MM.1S (cell line): ENCODE results near the gene ACACB.

Experiments
- DNase-seq: peaks from one replicate; pipeline ENCODE4 v3.0.0-alpha.2; 2015
- H2AFZ ChIP-seq: fragments of 300-600 bp; sonication (generic); 2 replicates; pipeline ENCODE4 v1.6.0; 2016; ENCODE audit warnings: antibody characterized with exemption, low read length
- H3F3A ChIP-seq: fragments of 300-600 bp; sonication (generic); 2 replicates; pipeline ENCODE4 v1.6.1; 2016; ENCODE audit warnings: mild to moderate bottlenecking, antibody characterized with exemption, low read length, moderate library complexity, mixed read lengths; ENCODE audit not compliant: insufficient read depth
- H3K27ac ChIP-seq: fragments of 300-600 bp; sonication (generic); 2 replicates; pipeline ENCODE4 v1.5.1; 2016; ENCODE audit warnings: mild to moderate bottlenecking, low read length
- H3K27me3 ChIP-seq: fragments of 300-600 bp; sonication (generic); replicated peaks from 2 replicates; pipeline ENCODE4 v1.6.0; 2016; ENCODE audit warnings: low read length; ENCODE audit not compliant: insufficient read depth
- H3K36me3 ChIP-seq: fragments of 300-600 bp; sonication (generic); replicated peaks from 2 replicates; pipeline ENCODE4 v1.6.1; 2016; ENCODE audit warnings: mild to moderate bottlenecking, low read length, mixed read lengths; ENCODE audit not compliant: insufficient read depth
- H3K4me1 ChIP-seq: fragments of 300-600 bp; sonication (generic); 2 replicates; pipeline ENCODE4 v1.6.1; 2016; ENCODE audit warnings: low read length, mixed read lengths
- H3K4me2 ChIP-seq: fragments of 300-600 bp; sonication (generic); 2 replicates; pipeline ENCODE4 v1.6.0; 2016; ENCODE audit warnings: low read depth, low read length
- H3K4me3 ChIP-seq: fragments of 300-600 bp; sonication (generic); 2 replicates; pipeline ENCODE4 v1.5.1; 2016; ENCODE audit warnings: low read length, mixed read lengths
- H3K79me2 ChIP-seq: fragments of 300-600 bp; sonication (generic); 2 replicates; pipeline ENCODE4 v1.6.1; 2016; ENCODE audit warnings: mixed run types, low read length, mixed read lengths
- H3K9ac ChIP-seq: fragments of 300-600 bp; sonication (generic); 2 replicates; pipeline ENCODE4 v1.6.1; 2016; ENCODE audit warnings: low read length, mixed read lengths
- H3K9me2 ChIP-seq: fragments of 300-600 bp; sonication (generic); replicated peaks from 2 replicates; pipeline ENCODE4 v1.6.1; 2016; ENCODE audit warnings: mild to moderate bottlenecking, low read length, mixed read lengths; ENCODE audit not compliant: insufficient read depth
- H3K9me3 ChIP-seq: fragments of 300-600 bp; sonication (generic); replicated peaks from 2 replicates; pipeline ENCODE4 v1.6.1; 2016; ENCODE audit warnings: mild to moderate bottlenecking, low read length, mixed read lengths; ENCODE audit not compliant: insufficient read depth
- H4K20me1 ChIP-seq: fragments of 300-600 bp; sonication (generic); 2 replicates; pipeline ENCODE4 v1.6.1; 2016; ENCODE audit warnings: mild to moderate bottlenecking, low read length, moderate library complexity, mixed read lengths; ENCODE audit not compliant: insufficient read depth
- CTCF ChIP-seq: fragments of 300-600 bp; sonication (generic); IDR thresholded peaks from 2 replicates; pipeline ENCODE4 v1.5.1; 2016; ENCODE audit warnings: antibody characterized with exemption, low read length, mixed read lengths
- EZH2 ChIP-seq: fragments of 300-600 bp; sonication (generic); optimal IDR thresholded peaks from 2 replicates; pipeline ENCODE3; 2017; ENCODE audit warnings: low read depth, mild to moderate bottlenecking, antibody characterized with exemption, low read length, mixed read lengths
- EZH2phosphoT487 ChIP-seq: fragments of 300-600 bp; sonication (generic); IDR thresholded peaks from 2 replicates; pipeline ENCODE4 v1.6.1; 2018; ENCODE audit warnings: antibody characterized with exemption, low read length

The ACACB gene

DNA sequence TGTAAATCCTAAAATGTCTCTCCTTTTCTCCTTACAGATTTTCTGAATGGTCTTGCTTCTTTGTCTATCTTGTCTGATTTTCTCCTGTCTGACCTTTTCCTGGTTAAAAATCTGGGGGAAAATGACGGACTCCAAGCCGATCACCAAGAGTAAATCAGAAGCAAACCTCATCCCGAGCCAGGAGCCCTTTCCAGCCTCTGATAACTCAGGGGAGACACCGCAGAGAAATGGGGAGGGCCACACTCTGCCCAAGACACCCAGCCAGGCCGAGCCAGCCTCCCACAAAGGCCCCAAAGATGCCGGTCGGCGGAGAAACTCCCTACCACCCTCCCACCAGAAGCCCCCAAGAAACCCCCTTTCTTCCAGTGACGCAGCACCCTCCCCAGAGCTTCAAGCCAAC, 23.0 kb downstream of the ACACB start:
- Histone ChIP-seq H3K79me2 (peaks cover under 1% of the 10 kb centered on the region; the same call in 1 of the 2 replicates), H4K20me1 (no peaks in the 10 kb centered on the region)
- no peak for DNase-seq

DNA sequence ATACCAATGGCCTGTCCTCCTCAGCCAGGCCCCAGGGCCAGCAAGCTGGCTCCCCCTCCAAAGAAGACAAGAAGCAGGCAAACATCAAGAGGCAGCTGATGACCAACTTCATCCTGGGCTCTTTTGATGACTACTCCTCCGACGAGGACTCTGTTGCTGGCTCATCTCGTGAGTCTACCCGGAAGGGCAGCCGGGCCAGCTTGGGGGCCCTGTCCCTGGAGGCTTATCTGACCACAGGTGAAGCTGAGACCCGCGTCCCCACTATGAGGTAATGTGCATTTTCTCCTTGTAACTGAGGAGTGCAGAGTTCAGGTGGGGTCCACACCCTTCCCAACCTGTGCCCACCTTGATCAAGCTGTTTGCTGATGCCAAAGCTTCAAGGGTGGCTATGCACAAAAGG, 23.4 kb downstream of the ACACB start:
- Histone ChIP-seq H3K4me1 (peaks cover 6% of the 10 kb centered on the region), H3K4me3 (no peak overlapping the region), H2AFZ (no peak overlapping the region), H3K79me2 (no peaks in the 10 kb centered on the region), H3K36me3 (no peaks in the 10 kb centered on the region), H3K27me3 (no peaks in the 10 kb centered on the region), H3K9ac (no peak overlapping the region), H4K20me1 (no peaks in the 10 kb centered on the region), H3K27ac (no peak overlapping the region), H3K4me2 (no peak overlapping the region), H3F3A (no peaks in the 10 kb centered on the region), H3K9me2 (no peaks in the 10 kb centered on the region), H3K9me3 (no peaks in the 10 kb centered on the region)
- DNase-seq = no peak
- TF ChIP-seq CTCF = no peak
- no peak for TF ChIP-seq EZH2

More for the DNA sequence above, 23.0 kb downstream of the ACACB start:
- Histone ChIP-seq H3F3A (no peaks in the 10 kb centered on the region), H3K4me2 (no peak overlapping the region), H3K4me3 (no peak overlapping the region), H3K4me1 (peaks cover 6% of the 10 kb centered on the region), H3K9me2 (no peaks in the 10 kb centered on the region), H3K9ac (no peak overlapping the region), H3K27ac (no peak overlapping the region), H3K36me3 (no peaks in the 10 kb centered on the region), H3K9me3 (no peaks in the 10 kb centered on the region), H2AFZ (no peak overlapping the region), H3K27me3 (no peaks in the 10 kb centered on the region)
- TF ChIP-seq EZH2phosphoT487 (no peak), CTCF (no peak), EZH2 (no peak)

GRCh38 chr12:109140560-109140959, 24.2 kb downstream of the ACACB start:
- Histone ChIP-seq H3K9me3 (no peaks in the 10 kb centered on the region), H3K4me3 (no peak overlapping the region), H2AFZ (no peak overlapping the region), H3K4me1 (peaks cover 6% of the 10 kb centered on the region), H3F3A (no peaks in the 10 kb centered on the region), H3K79me2 (no peaks in the 10 kb centered on the region), H4K20me1 (no peaks in the 10 kb centered on the region), H3K9ac (no peak overlapping the region), H3K27me3 (no peaks in the 10 kb centered on the region), H3K9me2 (no peaks in the 10 kb centered on the region), H3K27ac (no peak overlapping the region), H3K36me3 (no peaks in the 10 kb centered on the region), H3K4me2 (no peak overlapping the region)
- no peak for TF ChIP-seq CTCF
- no peak for TF ChIP-seq EZH2phosphoT487
- TF ChIP-seq EZH2 = no peak
- DNase-seq = no peak
